B cell (primary cell): ENCODE results near the gene MAN1B1. TPM values are rescaled to one million over a fixed set of nuclear protein-coding genes. Genes with fewer than 3 reads are reported as not detected.

ENCODE experiments used
- ATAC-seq: fragments of 200-7000 bp; cut with Tn5 transposase; one replicate; pipeline ENCODE4 v1.10.0; 2021; ENCODE audit warnings: low read depth, mild to moderate bottlenecking, moderate number of reproducible peaks, moderate library complexity
- CTCF ChIA-PET: fragments of 350-600 bp; sonication (Branson Sonifier 250); formaldehyde crosslinking; loops from one replicate; lab custom pipeline; 2021; ENCODE audit warnings: antibody characterized with exemption, inconsistent platforms; lab: Charles Lee
- POLR2A ChIA-PET: fragments of 350-600 bp; sonication (Branson Sonifier 250); formaldehyde crosslinking; loops from one replicate; lab custom pipeline; 2021; ENCODE audit warnings: antibody characterized with exemption; lab: Charles Lee
- DNase-seq: peaks from one replicate; pipeline ENCODE4 v3.0.0; 2013
- H2AFZ ChIP-seq: 2 replicates; pipeline ENCODE4 v1.6.1; 2012; ENCODE audit warnings: mild to moderate bottlenecking, low read depth, low read length; ENCODE audit not compliant: insufficient read depth, poor library complexity, severe bottlenecking
- H3K27ac ChIP-seq, 2 donors: 1 replicate in 1 of 2; 2 replicates in 1 of 2; pipeline ENCODE4 v1.5.1; 2012 to 2013; ENCODE audit warnings: low read length in 2 of 2, mild to moderate bottlenecking in 2 of 2, moderate library complexity in 1 of 2
- H3K27me3 ChIP-seq, 4 experiments: fragments of 200-600 bp in 1 of 4; sonication (generic) in 1 of 4; replicated peaks in 1 of 4; 1 replicate in 2 of 4; 2 replicates in 2 of 4; pipeline versions ENCODE4 v1.6.1 to v1.7.0; 2013 to 2016; ENCODE audit warnings: low read length in 3 of 4, mild to moderate bottlenecking in 2 of 4, mixed read lengths in 1 of 4, moderate library complexity in 1 of 4; ENCODE audit not compliant: insufficient read depth in 4 of 4, control insufficient read depth in 3 of 4; ENCODE audit errors: control extremely low read depth in 1 of 4
- H3K36me3 ChIP-seq, 2 experiments: replicated peaks in 1 of 2; 1 replicate in 1 of 2; 2 replicates in 1 of 2; pipeline versions ENCODE4 v1.6.1 to v1.7.1; 2013; ENCODE audit warnings: low read length in 1 of 2; ENCODE audit not compliant: insufficient read depth in 2 of 2, control insufficient read depth in 1 of 2; ENCODE audit errors: control extremely low read depth in 1 of 2, extremely low read depth in 1 of 2
- H3K4me1 ChIP-seq, 2 donors: fragments of 200-600 bp in 1 of 2; sonication (generic) in 1 of 2; 1 replicate in 1 of 2; 2 replicates in 1 of 2; pipeline versions ENCODE4 v1.5.1 to v1.6.1; 2013 to 2017; ENCODE audit warnings: low read length in 2 of 2; ENCODE audit not compliant: control insufficient read depth in 2 of 2, insufficient read depth in 2 of 2
- H3K4me2 ChIP-seq: replicated peaks from 2 replicates; pipeline ENCODE3; 2012; ENCODE audit warnings: mild to moderate bottlenecking, low read depth, low read length; ENCODE audit not compliant: poor library complexity, severe bottlenecking
- H3K4me3 ChIP-seq, 5 experiments: fragments of 200-600 bp in 1 of 5; sonication (generic) in 1 of 5; 1 replicate in 3 of 5; 2 replicates in 2 of 5; pipeline versions ENCODE4 v1.5.1 to v1.7.0; 2011 to 2016; ENCODE audit warnings: low read length in 4 of 5, mild to moderate bottlenecking in 4 of 5, low read depth in 2 of 5, control low read depth in 1 of 5, moderate library complexity in 1 of 5; ENCODE audit not compliant: insufficient read depth in 1 of 5; ENCODE audit errors: control extremely low read depth in 1 of 5, extremely low read depth in 1 of 5
- H3K79me2 ChIP-seq: fragments of 200-600 bp; sonication (generic); one replicate; pipeline ENCODE4 v1.6.0; 2016; ENCODE audit warnings: low read length; ENCODE audit not compliant: control insufficient read depth, insufficient read depth
- H3K9ac ChIP-seq: fragments of 200-600 bp; sonication (generic); 2 replicates; pipeline ENCODE4 v1.6.1; 2017; ENCODE audit warnings: mild to moderate bottlenecking, low read length, moderate library complexity
- H3K9me3 ChIP-seq, 3 donors: one replicate each; pipeline versions ENCODE4 v1.6.1 to v1.7.1; 2013; ENCODE audit warnings: low read length in 2 of 3; ENCODE audit not compliant: control insufficient read depth in 2 of 3, insufficient read depth in 1 of 3; ENCODE audit errors: control extremely low read depth in 1 of 3
- H4K20me1 ChIP-seq: 2 replicates; pipeline ENCODE4 v1.6.0; 2012; ENCODE audit warnings: mild to moderate bottlenecking, low read length; ENCODE audit not compliant: insufficient read depth, control insufficient read depth, poor library complexity, severe bottlenecking
- H3K27ac Mint-ChIP-seq: one replicate; pipeline ENCODE4 v1.8.0; 2021; ENCODE audit warnings: mixed read lengths
- H3K27me3 Mint-ChIP-seq: one replicate; pipeline ENCODE4 v1.8.0; 2021; ENCODE audit warnings: mixed read lengths
- H3K4me1 Mint-ChIP-seq: one replicate; pipeline ENCODE4 v1.8.0; 2021; ENCODE audit warnings: mixed read lengths
- H3K4me3 Mint-ChIP-seq: one replicate; pipeline ENCODE4 v1.8.0; 2021; ENCODE audit warnings: mixed read lengths
- H3K9me3 Mint-ChIP-seq: one replicate; pipeline ENCODE4 v1.8.0; 2022; ENCODE audit warnings: mixed read lengths; ENCODE audit not compliant: insufficient read depth
- CTCF ChIP-seq: fragments of 200-600 bp; IDR thresholded peaks from one replicate; pipeline ENCODE4 v1.8.0; 2022; ENCODE audit warnings: antibody characterized with exemption, mild to moderate bottlenecking
- EZH2 ChIP-seq: IDR thresholded peaks from 2 replicates; pipeline ENCODE4 v1.6.1; 2012; ENCODE audit warnings: borderline replicate concordance, low read depth, mild to moderate bottlenecking, moderate library complexity, low read length; ENCODE audit not compliant: insufficient read depth, poor library complexity, severe bottlenecking
- WGBS: methylation state at CpG from one replicate; pipeline ENCODE4 v1.1.5; 2013; ENCODE audit warnings: missing lambda C conversion rate; ENCODE audit not compliant: insufficient coverage; 5-methylcytosine and 5-hydroxymethylcytosine counted together
- intact Hi-C: fragments of 100-400 bp; cut with micrococcal nuclease; formaldehyde crosslinking; loops from one replicate; pipeline ENCODE4 v1.10.0; 2022
- polyA plus RNA-seq: library from polyadenylated mRNA; depleted of rRNA; stranded (reverse); fragments of >200 nt; gene quantifications from 2 replicates; pipeline ENCODE4 v1.2.3, GENCODE V29; 2012
- total RNA-seq, 2 donors: library from RNA; stranded (reverse); fragments of 120-200 nt in 1 of 2; gene quantifications; 1 replicate in 1 of 2; 2 replicates in 1 of 2; pipeline versions ENCODE4 v1.2.3 to v1.2.4, GENCODE V29; 2013 to 2022

The MAN1B1 gene
- total and polyA plus RNA-seq, 2 donors (not counting 1 experiment from before 2014, with no cell fraction given) = 47.0 to 68.4 TPM

- Mint-ChIP-seq H3K9me3 (no peaks in the 10 kb centered on the region), H3K27me3 (no peaks in the 10 kb centered on the region), H3K27ac (no peak overlapping the region), H3K4me1 (peaks cover 31% of the 10 kb centered on the region), H3K4me3 (no peak overlapping the region)
- H3K9ac ChIP-seq = no peak overlapping the region
- ChIA-PET CTCF (interaction anchor here (0.7 to 3.9 kb wide), 8 partner anchors 8 to 251 kb away, joined by 3 to 25 read pairs (median 4); partner anchors contain the start of gene RABL6), POLR2A (no interaction called here)
- intact Hi-C loops = no loop called here
- DNase-seq (no peak), ATAC-seq (no peak)
- TF ChIP-seq CTCF (no peak), EZH2 (no peak)
- no peak overlapping the region for H3K4me3 ChIP-seq
- peaks cover 30 to 34% of the 10 kb centered on the region in 2 donors for H3K4me1 ChIP-seq
- H3K27me3 ChIP-seq = peaks cover 0 to 12% (median 1%) of the 10 kb centered on the region in 4 experiments
- H2AFZ ChIP-seq = no peak overlapping the region
- H3K36me3 ChIP-seq = no peaks in the 10 kb centered on the region
- peaks cover 0 to 12% (median 0%) of the 10 kb centered on the region in 3 donors for H3K9me3 ChIP-seq
- H4K20me1 ChIP-seq = no peaks in the 10 kb centered on the region
- H3K79me2 ChIP-seq = no peaks in the 10 kb centered on the region
- H3K27ac ChIP-seq = no peak overlapping the region
- 88% methylated on average over 12 of the region's 13 CpGs for WGBS
- H3K4me2 ChIP-seq = no peak overlapping the region
Measured at GRCh38 chr9:137037035-137037434, 49.8 kb upstream of the MAN1B1 start.

- Histone ChIP-seq H4K20me1 (no peaks in the 10 kb centered on the region), H3K27me3 (peaks cover 0 to 12% (median 1%) of the 10 kb centered on the region in 4 experiments), H3K36me3 (no peaks in the 10 kb centered on the region), H3K79me2 (no peaks in the 10 kb centered on the region), H3K27ac (no peak overlapping the region), H2AFZ (no peak overlapping the region), H3K4me1 (peaks cover 26 to 30% of the 10 kb centered on the region in 2 donors), H3K9ac (no peak overlapping the region), H3K9me3 (peaks cover 0 to 10% (median 0%) of the 10 kb centered on the region in 3 donors), H3K4me2 (no peak overlapping the region), H3K4me3 (no peak overlapping the region)
- H3K27me3 Mint-ChIP-seq = no peaks in the 10 kb centered on the region
- CTCF ChIA-PET = interaction anchor here (0.8 to 3.9 kb wide), 6 partner anchors 7 to 251 kb away, joined by 3 to 25 read pairs (median 4); partner anchors contain the start of gene RABL6
- H3K27ac Mint-ChIP-seq = no peak overlapping the region
- POLR2A ChIA-PET = no interaction called here
- WGBS = 98% methylated on average over 7 of the region's 10 CpGs
- TF ChIP-seq EZH2 = no peak
- TF ChIP-seq CTCF = no peak
- no peak overlapping the region for H3K4me3 Mint-ChIP-seq
- no peaks in the 10 kb centered on the region for H3K9me3 Mint-ChIP-seq
- no peak for ATAC-seq
- intact Hi-C loops = no loop called here
- peaks cover 26% of the 10 kb centered on the region for H3K4me1 Mint-ChIP-seq
- DNase-seq = no peak
Measured at GRCh38 chr9:137037483-137037882, 49.3 kb upstream of the MAN1B1 start.
